HG02852 (cell line): ENCODE results near the gene PPWD1.
"Not testable (repeated sequence)": the region's sequence is repeated elsewhere in the genome, so short reads cannot be mapped to it uniquely, and the experiment has no call there.

Source experiments
- ATAC-seq: cut with Tn5 transposase; IDR thresholded peaks from one replicate; pipeline ENCODE4 v1.9.1; 2021; ENCODE audit warnings: mild to moderate bottlenecking, moderate library complexity; ENCODE audit not compliant: unreplicated experiment

Gene PPWD1

DNA sequence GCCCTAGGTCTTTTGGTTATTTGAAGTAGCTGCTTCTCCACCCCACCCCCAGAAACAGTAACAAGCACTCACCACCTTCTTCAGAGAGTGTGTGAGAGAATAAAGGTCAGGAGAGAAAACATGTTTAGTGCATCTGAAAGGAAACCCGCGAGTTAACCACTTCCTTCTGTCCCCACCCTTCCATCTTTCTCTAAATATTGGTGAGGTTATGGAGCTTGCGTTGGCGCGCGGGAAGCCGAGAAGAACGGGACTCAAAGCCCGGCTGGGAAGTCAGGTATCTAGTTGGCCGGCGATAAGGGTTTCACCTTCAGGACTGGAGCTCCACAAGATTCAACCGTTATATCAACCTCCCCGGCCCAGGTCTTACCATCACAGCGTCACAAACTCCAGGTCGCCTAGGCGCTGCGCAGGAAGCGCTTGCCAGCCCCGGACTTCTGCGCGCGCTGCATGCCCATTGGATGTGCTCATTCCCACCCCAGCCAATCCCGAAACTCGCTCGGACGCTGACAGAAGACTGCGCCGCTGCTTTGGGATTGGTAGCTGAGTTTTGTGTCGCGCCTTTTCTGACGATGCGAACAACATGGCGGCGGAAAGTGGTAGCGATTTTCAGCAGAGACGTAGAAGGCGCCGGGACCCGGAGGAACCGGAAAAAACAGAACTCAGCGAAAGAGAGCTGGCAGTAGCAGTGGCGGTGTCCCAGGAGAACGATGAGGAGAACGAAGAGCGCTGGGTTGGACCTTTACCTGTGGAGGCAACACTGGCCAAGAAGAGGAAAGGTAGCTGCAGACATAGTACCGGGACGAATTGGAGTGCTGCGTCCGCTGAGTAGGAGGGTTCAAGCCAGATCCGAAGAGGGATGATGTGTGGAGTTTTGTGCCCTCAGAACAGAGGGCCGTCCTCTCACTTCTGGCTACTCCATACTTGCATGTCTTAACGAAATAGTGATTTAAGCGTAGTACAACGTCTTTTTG lies at the start of gene PPWD1, which contains the start of gene CENPK:
TSS of gene PPWD1 (plus strand) at position 566 of the 971 bp plus-strand sequence. CDS start at position 581, 15 bp downstream.
TSS of gene CENPK (minus strand) at position 438 of the 971 bp plus-strand sequence. CDS start 8,261 bp downstream, outside the sequence.
- peak; percentile 99 for ATAC-seq

DNA sequence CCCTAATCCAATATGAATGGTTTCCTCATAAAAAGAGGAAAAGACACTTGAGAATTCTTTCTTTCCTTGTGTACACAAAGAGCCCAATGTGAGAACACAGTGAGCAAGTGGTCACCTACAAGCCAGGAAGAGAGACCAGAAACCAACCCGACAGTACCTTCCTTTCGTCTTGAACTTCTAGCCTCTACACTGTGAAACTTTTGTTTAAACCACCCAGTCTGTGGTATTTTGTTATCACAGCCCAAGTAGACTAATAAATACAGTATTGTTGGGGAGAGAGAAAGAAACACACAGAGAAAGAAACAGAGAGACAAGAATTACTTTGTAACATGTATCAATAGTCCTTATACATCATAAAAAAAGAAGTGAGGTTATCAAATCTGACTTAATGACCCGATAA lies 37.4 kb upstream of the PPWD1 start:
- ATAC-seq: no peak

DNA sequence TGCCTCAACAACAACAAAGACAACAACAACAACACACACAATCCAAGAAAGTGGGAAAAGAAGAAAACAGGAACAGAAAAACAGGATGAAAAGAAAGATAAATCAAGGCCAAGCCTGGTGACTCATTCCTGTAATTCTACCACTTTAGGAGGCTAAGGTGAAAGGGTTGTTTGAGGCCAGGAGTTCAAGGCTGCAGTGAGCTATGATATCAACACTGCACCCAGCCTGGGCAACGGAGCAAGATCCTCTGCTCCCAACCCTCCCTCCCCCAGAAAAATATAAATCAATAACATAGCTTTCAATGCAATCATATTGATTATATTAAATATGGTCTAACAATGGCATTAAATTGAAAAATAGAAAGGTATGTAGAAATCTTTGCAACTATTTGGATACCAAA lies 32.2 kb upstream of the PPWD1 start:
- ATAC-seq: no peak

DNA sequence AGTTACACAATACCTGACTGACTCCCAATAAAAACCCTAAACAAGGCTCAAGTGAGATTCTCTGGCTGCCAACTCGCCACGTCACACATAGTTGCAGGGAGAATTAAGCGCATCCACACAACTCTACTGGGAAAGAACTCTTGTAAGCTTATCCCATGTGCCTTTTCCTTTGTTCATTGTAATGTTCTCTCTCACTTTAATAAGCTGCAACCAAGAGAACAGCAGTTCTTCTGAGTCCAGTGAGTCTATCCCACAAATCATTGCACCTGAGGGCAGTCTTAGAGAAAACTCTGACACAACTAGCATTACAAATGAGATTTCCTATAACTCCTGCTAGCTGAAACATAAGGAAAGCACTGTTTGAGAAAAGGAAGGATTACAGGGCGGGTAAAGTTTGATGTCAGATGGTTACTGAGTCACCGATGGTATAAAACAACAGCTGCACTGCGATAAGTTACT lies 27.5 kb upstream of the PPWD1 start:
- no peak for ATAC-seq

DNA sequence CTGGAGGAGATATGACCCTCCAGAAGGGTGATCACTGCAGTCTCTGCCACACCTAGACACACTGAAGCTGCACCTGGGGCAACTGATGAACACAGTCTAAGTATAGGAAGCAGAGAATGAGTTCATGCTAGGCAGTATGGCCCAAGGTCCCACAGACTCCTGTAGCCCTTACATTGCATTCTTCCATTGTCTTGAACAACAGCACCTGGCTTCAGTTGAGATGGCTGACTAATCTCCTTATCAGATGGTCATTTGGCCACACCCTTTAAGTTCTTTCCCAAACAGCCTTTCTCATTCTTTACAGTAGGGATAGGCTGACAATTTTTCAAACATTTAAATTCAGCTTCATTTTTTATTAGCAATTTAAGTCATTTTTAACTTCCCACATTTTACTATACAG lies 23.3 kb upstream of the PPWD1 start:
- no peak for ATAC-seq

DNA sequence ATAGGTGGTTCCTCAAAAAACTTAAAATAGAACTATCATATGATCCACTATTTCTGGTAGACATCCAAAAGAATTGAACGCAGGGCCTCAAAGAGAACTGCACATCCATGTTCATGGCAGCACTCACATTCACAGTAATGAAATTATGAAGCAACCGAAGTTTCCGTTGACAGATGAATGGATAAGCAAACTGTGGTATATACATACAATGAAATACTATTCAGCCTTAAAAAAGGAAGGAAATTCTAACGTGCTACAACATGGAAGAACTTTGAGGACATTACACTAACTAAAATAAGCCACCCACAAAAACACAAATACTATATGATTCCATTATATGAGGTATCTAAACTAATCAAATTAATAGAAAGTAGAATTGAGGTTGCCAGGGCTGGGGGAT lies 18.6 kb upstream of the PPWD1 start:
- ATAC-seq: no peak

DNA sequence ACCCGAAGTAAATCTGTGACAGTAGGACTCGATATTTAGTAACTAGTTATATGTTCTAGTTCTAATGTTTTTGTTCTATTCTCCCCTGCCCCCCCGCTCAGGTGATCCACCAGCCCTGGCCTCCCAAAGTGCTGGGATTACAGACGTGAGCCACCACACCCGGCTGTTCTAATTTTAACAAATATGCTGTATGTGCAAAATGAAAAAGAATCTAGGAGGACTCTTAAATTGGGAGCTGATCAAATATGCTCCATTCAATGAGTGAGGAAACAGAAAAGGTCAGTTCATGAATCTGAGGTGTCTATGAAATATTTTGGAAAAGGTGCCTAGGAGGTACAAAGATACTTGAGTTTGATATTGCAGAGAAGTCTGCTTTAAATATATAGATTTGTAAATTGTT lies 17.0 kb upstream of the PPWD1 start:
- no peak for ATAC-seq

DNA sequence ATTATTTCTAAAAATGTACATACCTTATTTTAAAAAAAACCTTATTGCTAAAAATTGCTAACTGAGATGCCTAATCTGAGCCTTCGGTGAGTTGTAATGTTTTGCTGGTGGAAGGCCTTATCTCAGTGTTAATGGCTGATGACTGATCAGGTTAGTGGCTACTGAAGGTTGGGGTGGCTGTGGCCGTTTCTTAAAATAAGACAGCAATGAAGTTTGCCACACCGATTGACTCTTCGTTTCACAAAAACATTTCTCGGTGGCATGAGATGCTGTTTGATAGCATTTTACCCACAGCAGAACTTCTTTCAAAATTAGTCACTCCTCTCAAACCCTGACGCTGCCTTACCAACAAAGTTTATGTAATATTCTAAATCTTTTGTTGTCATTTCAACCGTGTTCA lies 14.8 kb upstream of the PPWD1 start:
- no peak for ATAC-seq

DNA sequence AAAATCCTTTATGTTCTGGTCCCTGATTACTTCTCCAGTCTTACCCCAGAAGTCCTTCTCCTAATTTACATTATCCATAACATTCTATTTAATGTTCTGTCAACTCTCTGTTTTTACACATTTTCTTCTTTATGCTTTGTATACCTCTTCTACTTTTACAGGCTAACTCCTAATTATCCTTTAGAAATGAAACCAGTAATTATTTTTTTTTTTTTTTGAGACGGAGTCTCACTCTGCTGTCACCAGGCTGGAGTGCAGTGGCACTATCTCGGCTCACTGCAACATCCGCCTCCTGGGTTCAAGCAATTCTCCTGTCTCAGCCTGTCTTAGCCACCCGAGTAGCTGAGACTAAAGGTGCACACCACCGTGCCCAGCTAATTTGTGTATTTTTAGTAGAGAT lies 9.2 kb upstream of the PPWD1 start:
- no peak for ATAC-seq

DNA sequence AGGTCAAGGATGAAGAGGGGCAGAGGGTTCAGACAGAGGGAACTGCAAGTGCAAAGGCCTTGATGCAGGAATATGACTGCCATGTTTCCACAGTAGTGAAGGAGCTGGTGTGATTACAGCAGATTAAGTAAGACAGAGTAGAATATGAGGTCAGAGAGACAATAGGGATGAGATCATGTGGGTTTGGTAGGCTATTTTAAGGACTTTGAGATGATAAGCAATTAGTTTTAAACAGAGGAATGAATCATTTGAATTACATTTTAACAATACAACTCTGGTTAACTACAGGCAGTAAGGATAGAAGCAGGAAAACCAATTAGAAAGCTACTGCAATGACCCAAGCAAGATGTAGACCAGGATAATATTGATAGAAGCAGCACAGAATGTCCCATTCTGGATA lies 7.8 kb upstream of the PPWD1 start:
- no peak for ATAC-seq

DNA sequence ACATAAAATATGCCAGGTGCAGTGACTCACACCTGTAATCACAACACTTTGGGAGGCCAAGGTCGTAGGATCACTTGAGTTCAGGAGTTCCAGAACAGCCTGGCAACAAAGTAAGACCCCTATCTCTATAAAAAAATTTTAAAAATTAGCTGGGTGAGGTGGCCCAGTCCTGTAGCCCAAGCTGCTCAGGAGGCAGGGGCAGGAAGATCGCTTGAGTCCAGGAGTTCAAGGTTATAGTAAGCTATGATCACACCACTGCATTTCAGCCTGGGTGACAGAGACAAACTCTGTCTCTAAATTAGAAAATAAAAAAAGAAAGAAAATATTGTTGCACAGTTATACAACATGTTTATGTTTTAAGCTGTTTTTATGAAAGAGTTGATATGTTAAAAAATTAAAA lies 6.9 kb upstream of the PPWD1 start:
- no peak for ATAC-seq

DNA sequence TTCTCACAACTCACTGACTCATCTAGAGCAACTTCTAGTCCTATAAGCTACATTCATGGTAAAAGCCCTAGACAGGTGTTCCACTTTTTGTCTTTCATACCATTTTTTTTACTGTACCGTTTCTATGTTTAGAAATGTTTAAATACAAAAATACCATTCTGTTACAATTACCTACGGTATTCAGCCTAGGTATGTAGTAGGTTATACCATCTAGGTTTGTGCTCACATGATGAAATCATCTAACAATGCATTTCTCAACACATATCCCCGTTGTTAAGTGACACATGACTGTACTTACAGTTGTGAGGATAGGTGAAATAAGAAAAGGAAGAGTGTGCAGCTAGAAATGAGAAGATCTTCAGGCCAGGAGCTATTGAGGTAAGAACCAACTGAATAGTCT lies 6.4 kb upstream of the PPWD1 start:
- ATAC-seq: no peak

DNA sequence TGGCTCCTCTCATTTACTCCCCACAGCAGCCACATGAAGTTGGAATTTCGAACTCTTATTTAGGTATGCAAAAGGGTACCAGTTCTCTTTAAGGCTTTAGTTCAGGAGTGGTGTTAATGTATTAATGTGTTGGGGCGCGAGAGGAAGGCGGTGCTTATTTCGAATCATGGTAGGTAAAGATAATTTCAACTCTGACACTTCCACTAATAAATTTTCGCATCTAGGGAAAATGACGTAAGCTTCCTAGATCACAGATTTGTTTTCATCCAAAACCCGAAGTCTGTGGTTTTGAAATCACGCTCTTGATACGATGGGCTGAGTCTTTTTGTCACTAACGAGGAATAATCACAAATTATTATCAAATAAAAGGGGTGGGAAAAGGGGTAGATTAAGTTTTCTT lies 681 bp downstream of the PPWD1 start:
- no peak for ATAC-seq

DNA sequence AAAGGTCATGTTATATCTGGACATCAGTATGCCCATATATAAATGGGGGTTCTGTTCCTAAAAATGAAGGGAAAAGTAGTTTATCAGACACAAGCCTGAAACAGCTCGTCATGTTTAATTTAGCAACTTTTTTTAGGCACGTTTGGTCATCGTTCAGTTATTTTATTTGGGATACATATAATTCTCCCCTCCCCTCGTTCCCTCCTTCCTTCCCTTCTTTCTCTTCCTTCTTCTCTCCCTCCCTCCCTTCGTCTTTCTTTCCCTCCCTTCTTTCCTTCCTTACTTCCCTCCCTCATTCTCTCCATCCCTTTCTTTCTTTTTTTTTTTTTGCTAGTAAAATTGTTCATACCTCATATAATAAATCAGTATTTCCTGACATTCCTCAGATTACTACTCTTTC lies 3.4 kb downstream of the PPWD1 start:
- no peak for ATAC-seq

DNA sequence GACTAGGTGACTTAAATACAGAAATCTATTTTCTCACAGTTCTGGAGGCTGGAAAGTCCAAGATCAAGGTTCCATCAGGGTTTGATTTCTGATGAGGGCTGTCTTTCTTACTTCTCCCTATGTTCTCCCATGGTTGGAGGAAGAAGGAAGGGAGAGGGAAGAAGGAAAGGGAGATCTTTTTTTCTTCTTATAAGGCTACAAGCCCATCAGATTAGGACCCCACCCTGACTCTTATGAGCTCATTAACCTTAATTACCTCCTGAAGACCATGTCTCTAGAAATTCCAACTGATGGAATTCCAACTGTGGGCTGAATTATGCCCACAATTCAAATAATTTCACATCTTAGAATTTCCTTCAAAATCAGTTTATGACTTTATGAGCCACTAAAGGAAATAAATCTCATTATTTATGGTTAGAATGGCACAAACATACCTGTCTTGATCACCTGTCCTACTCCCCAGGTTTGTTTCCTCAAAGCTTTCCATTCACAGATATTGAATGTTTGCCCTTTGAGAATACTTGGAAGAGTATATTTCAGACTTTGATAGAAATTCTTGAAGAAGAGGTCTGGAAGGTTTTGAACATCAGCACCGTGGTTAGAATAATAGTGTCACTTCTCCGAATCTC lies 7.6 kb downstream of the PPWD1 start:
- ATAC-seq: no peak

DNA sequence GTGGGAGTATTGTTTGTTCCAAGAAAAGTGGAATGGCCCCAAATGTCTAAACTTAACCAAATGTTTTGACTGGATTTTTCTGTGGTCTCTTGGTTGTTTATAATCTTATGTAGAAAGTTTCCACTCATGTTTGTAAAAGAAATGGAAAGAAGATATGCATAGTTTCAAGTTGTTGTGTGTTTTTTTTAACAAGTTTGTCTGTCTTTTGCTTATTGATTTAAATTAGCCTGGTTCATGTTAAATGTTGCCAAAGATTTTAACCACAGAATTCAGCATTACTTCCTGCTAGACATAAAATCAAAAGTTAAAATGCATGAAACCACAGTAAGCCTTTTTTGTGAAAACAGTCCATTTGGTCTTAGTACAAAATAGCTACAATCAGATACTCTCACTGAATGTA lies 14.0 kb downstream of the PPWD1 start:
- no peak for ATAC-seq

DNA sequence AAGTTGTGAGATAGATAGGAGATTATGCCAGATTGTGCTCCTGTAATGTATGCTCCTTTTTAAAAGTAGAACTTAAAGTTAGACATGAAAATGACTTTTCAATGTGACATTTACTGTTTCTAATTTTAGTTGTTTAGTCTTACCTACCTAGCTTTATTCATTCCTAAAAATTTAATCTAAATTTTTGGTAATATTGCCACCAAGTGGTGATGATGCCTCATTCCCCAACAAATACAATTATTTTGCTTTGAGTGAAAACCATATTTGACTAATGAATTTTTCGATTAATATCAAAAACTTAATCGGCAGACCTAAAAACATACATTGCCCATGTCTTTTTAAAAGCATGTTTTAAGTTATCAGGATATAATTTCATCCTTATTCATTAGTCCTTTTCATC lies 25.6 kb downstream of the PPWD1 start:
- no peak for ATAC-seq

DNA sequence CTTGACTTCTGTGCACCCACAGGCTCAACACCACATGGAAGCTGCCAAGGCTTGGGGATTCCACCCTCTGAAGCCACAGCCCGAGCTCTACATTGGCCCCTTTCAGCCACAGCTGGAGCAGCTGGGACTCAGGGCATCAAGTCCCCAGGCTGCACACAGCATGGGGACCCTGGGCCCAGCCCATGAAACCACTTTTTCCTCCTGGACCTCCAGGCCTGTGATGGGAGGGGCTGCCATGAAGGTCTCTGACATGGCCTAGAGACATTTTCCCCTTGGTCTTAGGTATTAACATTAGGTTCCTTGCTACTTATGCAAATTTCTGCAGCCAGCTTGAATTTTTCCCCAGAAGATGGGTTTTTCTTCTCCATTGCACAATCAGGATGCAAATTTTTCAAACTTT lies 38.7 kb downstream of the PPWD1 start:
- ATAC-seq: not testable (repeated sequence)

DNA sequence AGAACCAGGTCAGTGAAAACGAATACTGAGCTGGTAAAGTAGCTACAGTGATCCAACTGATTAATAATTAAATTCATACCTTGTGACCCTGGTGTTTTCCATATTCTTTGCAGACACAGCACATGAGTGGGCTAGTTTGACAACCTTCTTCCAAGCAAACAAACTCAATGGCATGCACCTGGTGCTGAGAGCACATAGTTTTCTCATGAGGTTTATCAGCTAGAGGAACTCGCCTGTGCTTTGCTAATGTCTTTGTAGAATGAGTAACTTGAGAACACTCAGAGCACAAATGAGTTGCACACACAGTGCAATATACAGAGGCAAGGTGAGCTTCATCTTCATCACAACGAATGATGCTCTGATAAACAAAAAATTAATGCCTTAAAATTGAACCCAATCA lies 48.4 kb downstream of the PPWD1 start:
- ATAC-seq: no peak

DNA sequence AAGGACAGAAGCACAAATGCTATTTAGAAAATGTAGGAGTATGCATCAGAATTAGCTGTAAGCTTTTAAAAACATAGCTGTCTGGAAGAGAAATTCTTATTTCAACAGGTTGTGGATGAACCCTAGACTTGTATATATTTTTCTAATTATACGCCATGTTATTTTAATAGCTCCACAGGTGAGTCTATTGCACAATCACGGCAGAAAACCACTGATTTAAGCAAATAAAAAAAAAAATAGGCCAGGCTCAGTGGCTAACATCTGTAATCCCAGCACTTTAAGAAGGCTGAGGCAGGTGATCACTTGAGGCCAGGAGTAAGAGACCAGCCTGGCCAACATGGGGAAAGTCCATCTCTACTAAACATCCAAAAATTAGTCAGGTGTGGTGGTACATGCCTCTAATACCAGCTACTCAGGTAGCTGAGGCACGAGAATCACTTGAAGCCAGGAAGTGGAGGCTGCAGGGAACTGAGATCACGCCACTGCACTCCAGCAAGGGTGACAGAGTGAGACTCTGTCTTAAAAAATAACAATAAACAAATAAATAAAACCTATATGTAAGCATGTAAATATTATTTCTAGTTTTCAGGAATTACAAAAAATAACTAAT lies 49.3 kb downstream of the PPWD1 start:
- no peak for ATAC-seq

DNA sequence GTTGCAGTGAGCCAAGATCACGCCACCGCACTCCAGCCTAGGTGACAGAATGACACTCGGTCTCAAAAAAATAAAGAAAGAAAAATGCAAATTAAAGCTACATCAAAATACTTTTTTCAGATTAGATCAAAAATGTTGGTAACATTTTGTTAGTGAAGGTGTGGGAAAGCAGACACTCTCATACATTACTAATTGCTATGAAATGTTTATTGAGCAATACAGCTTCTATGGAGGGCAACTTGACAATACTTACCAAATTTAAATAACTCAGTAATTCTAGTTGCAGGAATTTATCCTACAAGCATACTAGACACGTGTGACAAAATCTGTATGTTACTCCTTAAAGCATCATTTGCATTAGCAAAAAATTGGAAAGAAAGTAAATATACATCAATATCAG lies 56.9 kb downstream of the PPWD1 start:
- no peak for ATAC-seq

DNA sequence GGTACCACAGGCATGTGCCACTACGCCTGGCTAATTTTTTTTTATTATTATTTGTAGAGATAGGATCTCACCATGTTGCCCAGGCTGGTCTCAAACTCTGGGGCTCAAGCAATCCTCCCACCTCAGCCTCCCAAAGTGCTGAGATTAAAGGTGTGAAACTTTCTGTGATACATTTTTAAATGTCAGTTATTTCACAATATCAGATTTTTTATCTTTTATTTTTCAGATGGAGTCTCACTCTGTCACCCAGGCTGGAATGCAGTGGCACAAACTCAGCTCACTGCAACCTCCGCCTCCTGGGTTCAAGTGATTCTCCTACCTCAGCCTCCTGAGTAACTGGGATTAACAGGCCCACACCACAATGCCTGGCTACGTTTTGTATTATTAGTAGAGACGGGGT lies 58.9 kb downstream of the PPWD1 start:
- not testable (repeated sequence) for ATAC-seq
